Loucy (cell line): Measurements from ENCODE around the gene CCDC185.

Source experiments
- CTCF ChIP-seq: fragments of 200-600 bp; sonication (generic); conservative IDR thresholded peaks from 2 replicates; pipeline ENCODE4 v1.5.1; 2014; ENCODE audit warnings: mild to moderate bottlenecking, antibody characterized with exemption, low read length
- EZH2phosphoT487 ChIP-seq: fragments of 200-600 bp; IDR thresholded peaks from 2 replicates; pipeline ENCODE4 v1.6.1; 2018; ENCODE audit warnings: antibody characterized with exemption, mild to moderate bottlenecking, moderate library complexity, borderline replicate concordance

GRCh38 chr1:223429313-223429731 lies 36.1 kb downstream of the CCDC185 start:
- no peak for TF ChIP-seq CTCF
- TF ChIP-seq EZH2phosphoT487 = no peak
